Stimulated activated CD8-positive, alpha-beta memory T cell treated with anti-CD3 and anti-CD28 coated beads, Interleukin-7, amount 100 ng/mL, for 24 hours (primary cell): ENCODE measurements around the gene GSG1.
"Not testable (repeated sequence)": the region's sequence is repeated elsewhere in the genome, so short reads cannot be mapped to it uniquely, and the experiment has no call there.

Source experiments
- DNase-seq: peaks from one replicate; pipeline ENCODE4 v3.0.0-alpha.2; 2020; ENCODE audit warnings: low read depth

Gene GSG1

DNA sequence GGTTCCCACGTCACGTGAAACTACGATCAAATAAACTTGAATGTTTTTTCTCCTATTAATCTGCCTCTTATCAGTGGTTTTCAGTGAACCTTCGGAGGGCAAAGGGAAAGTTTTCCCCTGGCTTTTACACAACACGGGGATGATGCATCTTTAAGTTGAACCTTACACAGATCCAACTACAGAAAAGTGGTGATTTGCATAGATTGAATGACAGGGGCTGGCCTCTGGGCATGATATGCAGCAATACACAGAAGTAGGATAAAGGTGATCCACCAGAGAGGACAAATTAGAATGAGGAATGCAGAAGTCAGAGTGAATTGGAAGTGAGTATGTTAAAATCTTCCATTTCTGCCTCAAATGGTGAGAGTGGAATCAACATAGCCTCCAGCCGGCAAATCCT lies 11.6 kb downstream of the GSG1 start:
- no peak for DNase-seq

GRCh38 chr12:13090054-13090453 lies 13.4 kb downstream of the GSG1 start:
- DNase-seq, result no peak

DNA sequence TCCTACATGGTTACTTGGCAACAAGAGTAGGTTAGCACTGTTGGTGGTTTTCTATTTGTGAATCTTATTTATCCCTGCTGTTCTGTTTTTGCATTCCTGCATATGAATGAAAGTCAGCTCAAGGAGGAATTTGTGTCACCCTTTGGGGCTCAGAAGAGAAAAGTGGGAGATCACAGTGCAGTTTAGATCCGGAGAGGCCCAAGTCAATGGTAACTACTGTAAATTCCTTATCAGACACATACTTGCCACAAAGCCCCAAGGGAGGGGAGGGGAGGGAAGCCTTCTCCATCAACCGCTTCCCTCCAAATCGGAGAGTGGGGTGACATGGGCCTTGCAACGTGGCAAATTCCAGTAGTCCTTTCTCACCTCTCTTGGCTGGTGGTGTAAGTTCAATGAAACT lies 15.0 kb downstream of the GSG1 start:
- no peak for DNase-seq

DNA sequence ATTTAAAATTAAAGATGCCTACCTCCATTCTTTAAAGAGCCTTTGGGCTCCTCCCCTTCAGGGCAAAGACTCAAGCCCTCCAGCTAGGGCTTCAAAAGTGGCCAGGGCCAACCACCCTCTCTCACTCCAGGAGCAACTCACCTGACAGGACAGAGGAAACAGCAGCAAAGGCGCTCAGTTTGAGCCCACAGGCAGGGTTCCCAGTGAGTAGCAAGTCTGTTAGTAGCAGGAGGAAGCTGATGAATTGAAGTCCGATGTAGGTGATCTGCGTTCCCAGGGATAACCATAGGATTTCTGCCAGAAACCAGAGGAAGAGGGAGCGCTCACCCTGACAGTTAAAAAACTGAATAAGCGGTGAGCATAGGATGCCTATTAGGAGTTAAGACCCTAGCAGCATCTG lies 15.7 kb downstream of the GSG1 start:
- DNase-seq, result no peak

DNA sequence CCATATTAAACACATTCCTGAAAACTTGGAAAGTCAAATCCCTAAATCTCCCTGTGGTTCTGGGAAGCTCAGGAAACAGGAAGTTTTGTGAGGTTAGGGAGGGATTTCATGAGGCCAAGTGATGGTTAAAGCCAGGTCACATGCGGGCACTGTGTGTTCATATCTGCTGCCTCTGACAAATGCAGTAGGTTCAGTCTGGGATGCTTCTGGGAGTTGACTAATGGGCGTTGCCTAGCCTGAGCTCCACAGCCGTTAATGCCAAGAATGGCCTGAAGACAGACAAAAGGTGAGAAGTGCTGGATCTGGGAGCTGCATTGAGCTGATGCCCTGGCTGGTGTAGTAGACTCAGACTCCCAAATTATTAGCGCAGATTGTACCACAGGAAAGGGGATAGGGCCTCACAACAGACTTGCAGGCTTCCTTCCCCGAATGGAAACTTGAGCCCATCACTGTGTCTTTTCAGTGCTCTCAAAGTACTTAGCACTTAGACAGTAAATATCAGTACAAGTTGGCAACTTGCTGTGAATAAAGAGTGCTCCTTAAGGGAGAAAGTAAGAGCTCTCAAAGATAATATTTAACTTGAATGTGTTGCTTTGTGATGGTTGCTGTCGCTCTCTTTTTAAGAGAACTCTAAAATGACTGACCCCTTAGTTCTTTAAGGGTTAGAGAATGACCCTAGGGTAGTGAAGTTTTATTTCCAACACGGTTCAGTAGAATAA lies 17.3 kb downstream of the GSG1 start:
- no peak for DNase-seq

DNA sequence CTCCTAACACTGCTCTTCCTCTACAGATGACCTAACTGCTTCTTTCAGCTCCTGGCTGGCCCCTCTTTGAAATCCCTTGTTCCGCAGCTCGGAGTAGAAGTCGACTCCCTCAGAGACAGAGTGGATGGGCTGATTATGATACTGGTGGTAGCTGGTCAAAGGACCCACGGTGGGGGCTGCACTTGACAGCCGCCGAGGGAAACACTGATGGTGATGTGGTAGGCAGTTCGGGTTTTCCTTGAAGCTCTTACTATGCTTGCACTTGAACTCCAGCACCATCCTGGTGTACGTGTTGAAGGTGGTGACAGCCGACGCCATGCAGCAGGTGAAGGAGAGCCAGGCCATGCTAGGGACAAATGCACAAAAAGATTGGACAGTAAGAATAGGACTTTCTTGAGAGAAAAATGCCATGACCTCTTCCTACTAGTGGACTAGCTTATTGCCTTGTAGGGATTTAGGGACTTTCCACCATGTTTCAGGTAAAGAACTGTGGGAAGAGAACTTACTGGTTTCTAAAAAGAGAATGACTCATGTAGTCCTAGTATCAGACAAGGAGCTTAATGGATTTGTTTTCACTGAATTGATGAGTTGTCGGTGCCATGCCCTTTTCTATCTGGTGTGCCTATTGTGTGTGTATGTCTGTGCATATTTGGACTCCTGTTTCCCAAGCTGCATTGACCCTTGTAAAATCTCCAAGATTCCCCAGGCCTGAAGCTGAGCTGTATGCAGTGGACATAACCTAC lies 18.4 kb downstream of the GSG1 start:
- no peak for DNase-seq

GRCh38 chr12:13083638-13084037 lies 19.8 kb downstream of the GSG1 start:
- DNase-seq, result not testable (repeated sequence)

- DNase-seq, result no peak
These were observed 20.6 kb downstream of the GSG1 start for GRCh38 chr12:13082861-13083260.

DNA sequence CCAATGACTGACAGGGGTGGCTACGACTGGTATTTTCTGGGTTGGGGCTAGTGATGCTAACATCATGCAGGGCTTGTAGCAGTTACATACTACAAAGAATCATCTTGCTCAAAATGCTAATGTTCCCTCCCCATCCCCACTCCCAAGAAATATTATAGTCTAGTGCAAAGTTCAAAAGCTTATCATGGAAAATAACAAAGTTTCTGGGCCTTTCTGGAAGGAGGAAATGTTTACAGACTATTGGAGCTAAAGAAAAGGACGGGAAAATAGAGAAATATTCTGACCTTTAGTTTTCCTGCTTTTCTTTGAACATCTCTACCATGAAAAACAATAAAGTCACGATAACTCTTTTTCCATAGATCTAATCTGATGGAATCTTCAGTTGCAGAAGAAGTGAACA lies 23.2 kb downstream of the GSG1 start:
- DNase-seq, result no peak

DNA sequence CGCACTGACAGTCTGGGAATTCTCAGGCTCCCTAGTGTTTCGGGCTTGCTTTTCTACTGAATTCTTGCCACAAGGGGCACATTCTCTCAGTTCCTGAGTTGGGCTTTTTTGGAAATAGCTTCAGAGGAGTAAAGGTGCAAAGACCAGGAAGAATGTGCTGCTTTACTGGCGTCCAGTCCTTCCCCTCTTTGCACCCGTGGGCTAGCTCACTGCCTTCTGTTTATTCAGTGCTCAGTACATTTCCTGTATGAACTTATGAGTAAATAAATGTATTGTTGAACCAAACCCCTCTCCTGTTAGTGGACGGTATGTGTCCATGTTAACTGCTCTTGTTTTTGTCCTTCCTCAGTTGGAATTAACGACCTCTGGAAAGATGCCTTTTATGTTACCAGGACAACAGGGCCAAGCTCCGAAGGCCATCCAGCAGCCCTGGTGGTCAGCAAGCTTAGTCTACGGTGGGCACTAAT lies 24.0 kb downstream of the GSG1 start:
- no peak for DNase-seq

DNA sequence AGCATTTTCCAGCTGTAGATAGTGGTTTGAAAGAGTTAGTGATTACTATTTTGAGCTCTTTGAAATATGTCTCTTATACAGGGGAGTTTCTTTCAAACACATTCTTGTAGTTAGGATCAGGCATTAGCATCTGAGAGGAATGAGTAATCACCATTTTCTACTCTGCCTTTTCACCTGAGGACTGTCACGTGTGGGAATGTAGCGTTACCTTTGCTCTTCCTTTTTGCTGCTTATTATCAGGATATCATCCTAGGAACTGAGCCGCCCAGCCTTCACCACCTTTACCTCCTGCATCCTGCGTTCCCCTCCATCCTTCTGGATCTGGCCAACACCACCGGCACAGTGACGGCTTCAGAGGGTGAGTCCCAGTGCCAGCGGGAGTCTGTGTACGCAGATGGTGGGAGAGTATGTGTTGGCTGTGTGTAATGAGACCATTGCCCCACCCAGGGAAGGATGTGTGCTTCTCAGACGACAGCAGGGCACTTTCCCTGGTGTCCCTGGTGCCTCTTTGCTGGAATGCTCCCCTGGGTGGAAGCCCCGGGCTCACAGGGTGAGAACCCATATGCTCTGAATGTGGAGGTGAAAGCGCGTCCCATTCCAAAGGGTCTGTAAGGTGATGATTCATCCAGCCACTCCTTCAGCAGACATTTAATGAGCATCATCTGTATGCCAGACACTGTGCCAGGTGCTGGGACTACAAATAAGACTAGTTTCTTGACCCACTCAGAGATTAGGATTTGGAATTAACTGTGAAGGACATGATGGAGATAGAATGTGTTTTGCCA lies 27.5 kb downstream of the GSG1 start:
- DNase-seq, result no peak

DNA sequence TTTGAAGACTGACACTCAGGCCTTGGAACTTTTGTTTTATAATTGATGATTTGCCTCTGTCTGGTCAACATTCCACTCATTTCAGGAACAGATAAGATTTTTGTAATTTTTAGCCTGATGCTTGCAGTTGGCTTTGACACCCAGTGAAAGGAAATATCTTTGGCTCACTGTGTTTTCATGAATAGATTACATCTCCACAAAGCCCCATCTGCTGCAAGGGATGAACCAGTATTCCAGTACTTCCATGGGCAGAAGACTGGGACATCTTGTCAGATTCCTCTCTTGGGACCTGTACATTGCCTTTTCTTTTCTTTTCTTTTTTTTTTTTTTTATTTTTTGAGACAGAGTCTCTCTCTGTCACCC lies 28.4 kb downstream of the GSG1 start:
- no peak for DNase-seq

GRCh38 chr12:13074396-13075117 lies 28.9 kb downstream of the GSG1 start:
- no peak for DNase-seq

- DNase-seq, result no peak
These were observed 30.3 kb downstream of the GSG1 start for GRCh38 chr12:13073173-13073572.

DNA sequence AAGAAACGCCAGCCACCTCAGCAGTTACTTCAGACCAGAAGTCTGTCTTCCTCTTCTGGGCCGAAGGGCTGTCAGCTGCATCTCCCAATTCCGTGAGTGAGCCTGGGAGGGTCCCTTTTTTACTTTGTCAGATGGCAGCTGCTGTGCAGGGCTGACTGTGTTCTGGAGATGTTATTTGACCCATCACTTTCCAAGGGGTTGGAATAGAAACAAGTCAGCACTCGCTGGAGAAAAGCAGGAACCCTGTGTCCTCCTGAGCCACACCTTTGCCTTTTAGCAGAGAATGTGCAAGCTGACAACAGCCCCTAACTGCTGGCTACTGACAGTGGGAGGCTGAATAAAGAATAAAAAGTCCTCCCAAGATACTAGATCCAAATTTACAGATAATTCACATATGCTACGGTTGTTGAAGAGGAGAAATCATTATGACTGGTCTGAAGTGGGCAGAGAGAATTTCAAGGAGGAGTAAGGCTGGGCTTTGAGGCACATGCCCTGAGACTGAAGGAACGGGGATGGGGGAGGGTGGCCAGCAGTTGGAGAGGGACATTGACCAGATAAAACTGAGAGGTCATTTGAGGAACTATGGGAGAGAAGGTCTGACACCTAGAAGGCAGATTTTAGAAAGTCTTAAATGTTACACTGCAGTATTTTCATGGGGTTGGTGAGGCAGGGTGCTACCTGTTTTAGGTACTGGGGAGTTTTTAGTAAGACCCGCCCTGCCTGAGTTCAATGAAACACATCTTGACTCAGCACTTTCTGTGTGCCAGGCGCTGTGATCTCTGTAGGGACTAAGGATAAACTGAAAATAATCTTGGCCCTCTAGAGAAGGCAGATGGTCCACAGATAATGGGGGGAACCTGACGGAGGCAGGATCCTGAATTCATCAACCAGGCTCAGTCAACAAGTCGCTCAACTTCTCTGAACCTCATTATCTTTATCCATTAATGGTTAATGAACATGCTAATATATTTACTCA lies 31.9 kb downstream of the GSG1 start:
- no peak for DNase-seq

GRCh38 chr12:13069380-13069779 lies 34.1 kb downstream of the GSG1 start:
- DNase-seq, result no peak

- no peak for DNase-seq
These were observed 36.1 kb downstream of the GSG1 start for GRCh38 chr12:13067322-13067721.

- DNase-seq, result no peak
These were observed 37.0 kb downstream of the GSG1 start for GRCh38 chr12:13066459-13066858.

DNA sequence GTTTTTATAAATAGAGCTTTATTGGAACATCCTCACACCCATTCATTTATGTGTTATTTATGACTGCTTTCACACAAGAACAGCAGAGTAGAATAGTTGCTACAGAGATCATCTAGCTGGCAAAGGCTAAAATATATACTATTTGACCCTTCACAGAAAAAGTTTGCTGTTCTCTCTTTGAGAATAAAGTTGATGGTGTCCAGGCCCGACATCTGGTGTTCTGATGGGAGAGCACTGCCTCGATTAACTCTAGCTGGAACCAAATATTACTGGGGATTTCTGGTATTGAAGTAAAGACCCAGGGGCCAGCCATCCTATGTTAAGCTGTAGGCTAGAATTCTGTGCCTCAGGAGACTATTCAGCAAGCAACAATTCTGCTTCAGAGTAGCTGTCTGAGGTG lies 37.5 kb downstream of the GSG1 start:
- no peak for DNase-seq

DNA sequence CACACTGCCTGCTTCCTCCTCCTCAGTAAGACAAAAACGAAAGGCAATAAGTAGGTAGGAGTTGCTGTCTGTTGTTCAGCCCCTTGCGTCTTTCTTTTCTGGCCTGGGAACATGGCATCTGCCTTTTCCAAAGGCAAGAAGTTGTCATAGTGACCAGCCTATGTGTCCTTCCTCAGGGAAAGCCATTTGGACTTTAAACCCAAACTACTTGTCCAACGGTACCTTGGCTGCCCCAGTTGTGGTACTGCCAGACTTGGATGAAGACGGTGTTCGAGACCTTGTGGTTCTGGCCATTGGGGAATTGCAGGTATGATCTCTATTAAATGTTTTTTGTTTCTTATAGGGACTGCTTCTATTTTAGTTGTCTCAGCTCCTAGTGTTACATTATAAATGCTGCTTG lies 40.8 kb downstream of the GSG1 start:
- no peak for DNase-seq

DNA sequence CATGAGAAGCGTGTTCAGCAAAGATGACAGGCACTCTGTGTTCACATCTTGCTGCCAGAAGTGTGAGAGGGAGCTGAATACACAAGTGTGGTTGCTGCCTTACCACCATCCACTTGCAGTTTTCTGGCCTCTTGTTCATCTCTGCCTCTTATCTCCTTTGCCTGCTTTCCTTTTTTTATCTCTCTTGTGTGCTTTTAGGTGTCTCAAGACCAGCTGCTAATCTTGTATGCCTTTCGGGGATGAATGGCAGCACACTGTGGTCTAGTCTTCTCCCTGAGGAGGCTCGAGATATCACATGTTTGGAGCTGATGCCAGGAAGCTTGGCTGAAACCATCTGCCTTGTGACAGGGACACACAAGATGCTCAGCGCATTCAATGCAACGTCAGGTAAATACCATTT lies 42.1 kb downstream of the GSG1 start:
- no peak for DNase-seq
